ENCODE results near the gene DRD1. TPM values are rescaled to one million over a fixed set of nuclear protein-coding genes. Genes with fewer than 3 reads are reported as not detected.

Gene DRD1
- total RNA-seq, 1 donor from 2014 or later: 0.54 TPM

DNA sequence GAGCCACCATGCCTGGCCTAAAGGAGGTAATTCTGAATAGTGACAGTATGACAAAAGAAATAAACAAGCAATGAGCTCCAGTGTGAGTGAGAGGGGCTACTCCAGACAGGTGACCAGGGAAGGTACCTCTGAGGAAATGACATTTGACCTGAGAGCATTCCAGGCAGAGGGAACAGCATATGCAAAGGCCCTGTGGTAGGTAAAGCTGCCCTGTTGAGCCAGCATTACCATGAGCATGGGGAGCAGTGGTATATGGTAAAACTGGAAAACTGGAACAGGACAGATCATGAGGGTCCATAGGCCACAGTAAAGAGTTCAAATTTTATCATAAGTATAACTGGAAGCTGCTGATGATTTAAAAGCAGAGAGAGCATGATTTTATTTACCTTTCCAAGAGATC is 28.4 kb upstream of the DRD1 start:
- H3K36me3 Mint-ChIP-seq: no peaks in the 10 kb centered on the region
- peaks cover 4% of the 10 kb centered on the region for H3K9me3 Mint-ChIP-seq
- no peak overlapping the region for H3K27ac Mint-ChIP-seq
- H3K27me3 Mint-ChIP-seq (ENCODE audit: low read depth): no peaks in the 10 kb centered on the region
- no peak overlapping the region for H3K4me3 Mint-ChIP-seq
- TF ChIP-seq CTCF (IDR thresholded peaks at IDR 0.05; ENCODE audit: unreplicated experiment): no peak
- peaks cover 13% of the 10 kb centered on the region for H3K4me1 Mint-ChIP-seq
- no peak for DNase-seq (ENCODE audit: low spot score in 2 of 2, unreplicated experiment in 2 of 2)

DNA sequence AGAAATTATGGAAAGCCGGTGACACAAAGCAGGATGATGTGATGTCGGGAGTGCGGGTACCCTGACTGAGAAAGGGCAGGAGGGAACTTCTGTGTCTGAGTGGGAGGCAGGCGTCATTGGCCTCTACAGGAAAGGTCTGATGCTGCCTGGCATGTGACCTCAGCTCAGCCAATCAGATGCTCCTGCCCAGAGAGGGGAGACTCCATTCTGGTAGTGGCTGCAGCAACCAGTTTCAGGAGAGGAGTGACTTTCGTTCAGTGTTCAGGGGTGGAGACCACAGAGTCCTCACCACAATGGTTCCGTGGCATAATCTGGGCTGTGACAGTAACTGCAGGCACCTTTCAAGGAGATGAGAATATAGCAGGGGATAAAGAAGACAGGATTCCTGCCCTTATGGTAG is 27.6 kb upstream of the DRD1 start:
- Mint-ChIP-seq H3K4me3 (no peak overlapping the region), H3K9me3 (peaks cover 4% of the 10 kb centered on the region), H3K4me1 (peaks cover 18% of the 10 kb centered on the region), H3K36me3 (no peaks in the 10 kb centered on the region), H3K27me3 (ENCODE audit: low read depth) (no peaks in the 10 kb centered on the region), H3K27ac (no peak overlapping the region)
- TF ChIP-seq CTCF (IDR thresholded peaks at IDR 0.05; ENCODE audit: unreplicated experiment): no peak
- no peak for DNase-seq (ENCODE audit: low spot score in 2 of 2, unreplicated experiment in 2 of 2)

GRCh38 chr5:175471196-175471595 is 27.2 kb upstream of the DRD1 start:
- Mint-ChIP-seq H3K9me3 (peaks cover 4% of the 10 kb centered on the region), H3K4me1 (peaks cover 18% of the 10 kb centered on the region), H3K36me3 (no peaks in the 10 kb centered on the region), H3K27ac (no peak overlapping the region), H3K4me3 (no peak overlapping the region), H3K27me3 (ENCODE audit: low read depth) (no peaks in the 10 kb centered on the region)
- no peak for TF ChIP-seq CTCF (IDR thresholded peaks at IDR 0.05; ENCODE audit: unreplicated experiment)
- no peak for DNase-seq (ENCODE audit: low spot score in 2 of 2, unreplicated experiment in 2 of 2)

GRCh38 chr5:175470781-175471180 is 26.8 kb upstream of the DRD1 start:
- Mint-ChIP-seq H3K36me3 (no peaks in the 10 kb centered on the region), H3K9me3 (peaks cover 4% of the 10 kb centered on the region), H3K4me1 (peaks cover 18% of the 10 kb centered on the region), H3K27ac (no peak overlapping the region), H3K4me3 (no peak overlapping the region), H3K27me3 (ENCODE audit: low read depth) (no peaks in the 10 kb centered on the region)
- no peak for TF ChIP-seq CTCF (IDR thresholded peaks at IDR 0.05; ENCODE audit: unreplicated experiment)
- no peak for DNase-seq (ENCODE audit: low spot score in 2 of 2, unreplicated experiment in 2 of 2)

- no peak overlapping the region for H3K27ac Mint-ChIP-seq
- peaks cover 4% of the 10 kb centered on the region for H3K9me3 Mint-ChIP-seq
- peaks cover 18% of the 10 kb centered on the region for H3K4me1 Mint-ChIP-seq
- H3K4me3 Mint-ChIP-seq: no peak overlapping the region
- DNase-seq (ENCODE audit: low spot score in 2 of 2, unreplicated experiment in 2 of 2): no peak
- H3K27me3 Mint-ChIP-seq (ENCODE audit: low read depth): no peaks in the 10 kb centered on the region
- TF ChIP-seq CTCF (IDR thresholded peaks at IDR 0.05; ENCODE audit: unreplicated experiment): no peak
- H3K36me3 Mint-ChIP-seq: no peaks in the 10 kb centered on the region
These were observed 25.9 kb upstream of the DRD1 start for GRCh38 chr5:175469916-175470315.

DNA sequence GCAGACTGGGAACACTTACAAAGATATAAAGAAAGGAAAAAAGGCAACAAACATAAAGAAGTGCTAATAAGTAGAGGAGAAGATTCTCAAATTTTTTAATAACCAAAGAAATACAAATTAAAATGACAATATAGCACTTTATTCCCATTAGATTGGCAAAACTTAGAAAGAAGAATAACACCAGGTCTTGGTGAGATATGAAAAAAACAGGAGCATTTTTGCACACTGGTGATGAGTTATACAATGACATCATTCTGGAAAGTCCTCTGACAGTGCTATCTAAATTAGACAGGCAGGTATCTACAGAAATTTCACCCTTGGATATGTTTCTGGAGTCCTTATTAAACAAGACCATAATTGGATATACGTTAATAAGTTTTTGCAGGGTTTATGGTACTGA is 24.9 kb upstream of the DRD1 start:
- H3K36me3 Mint-ChIP-seq: no peaks in the 10 kb centered on the region
- no peak overlapping the region for H3K4me3 Mint-ChIP-seq
- H3K4me1 Mint-ChIP-seq: peaks cover 23% of the 10 kb centered on the region
- no peak for TF ChIP-seq CTCF (IDR thresholded peaks at IDR 0.05; ENCODE audit: unreplicated experiment)
- peaks cover 4% of the 10 kb centered on the region for H3K9me3 Mint-ChIP-seq
- DNase-seq (ENCODE audit: low spot score in 2 of 2, unreplicated experiment in 2 of 2): no peak
- H3K27me3 Mint-ChIP-seq (ENCODE audit: low read depth): no peaks in the 10 kb centered on the region
- no peak overlapping the region for H3K27ac Mint-ChIP-seq

Measured in mesothelial cell of epicardium (in vitro differentiated cells).